DND-41 (cell line): Measurements from ENCODE around the gene GPNMB.

Experiments
- EZH2 ChIP-seq: IDR thresholded peaks from 3 replicates; pipeline ENCODE4 v1.6.1; 2012; ENCODE audit warnings: borderline replicate concordance, low read depth, mild to moderate bottlenecking, moderate library complexity, low read length, inconsistent platforms; ENCODE audit not compliant: severe bottlenecking
- TF ChIP-seq, protein P1 (sequence below): IDR thresholded peaks from 2 replicates; pipeline ENCODE4 v1.5.1; 2012; ENCODE audit warnings: borderline replicate concordance, low read length, moderate library complexity, mild to moderate bottlenecking; ENCODE audit not compliant: poor library complexity, severe bottlenecking; ENCODE audit errors: extremely low read depth

DNA sequence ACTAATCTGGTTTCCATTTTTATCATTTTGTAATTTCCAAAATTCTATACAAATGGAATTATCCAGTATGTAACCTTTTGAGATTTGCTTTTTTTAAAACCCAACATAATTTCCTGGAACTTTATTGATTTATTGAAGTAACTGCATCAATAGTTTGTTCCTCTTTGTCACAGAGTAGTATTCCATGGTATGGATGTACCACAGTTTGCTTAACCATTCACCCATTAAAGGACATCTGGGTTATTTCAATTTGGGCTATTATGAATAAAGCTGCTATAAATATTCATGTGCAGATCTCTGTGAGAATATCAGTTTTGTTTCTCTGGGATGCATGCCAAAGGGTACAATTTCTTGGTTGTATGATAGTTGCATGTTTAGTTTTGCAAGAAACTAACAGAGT lies 2.9 kb downstream of the GPNMB start:
- TF ChIP-seq, protein P1, sequence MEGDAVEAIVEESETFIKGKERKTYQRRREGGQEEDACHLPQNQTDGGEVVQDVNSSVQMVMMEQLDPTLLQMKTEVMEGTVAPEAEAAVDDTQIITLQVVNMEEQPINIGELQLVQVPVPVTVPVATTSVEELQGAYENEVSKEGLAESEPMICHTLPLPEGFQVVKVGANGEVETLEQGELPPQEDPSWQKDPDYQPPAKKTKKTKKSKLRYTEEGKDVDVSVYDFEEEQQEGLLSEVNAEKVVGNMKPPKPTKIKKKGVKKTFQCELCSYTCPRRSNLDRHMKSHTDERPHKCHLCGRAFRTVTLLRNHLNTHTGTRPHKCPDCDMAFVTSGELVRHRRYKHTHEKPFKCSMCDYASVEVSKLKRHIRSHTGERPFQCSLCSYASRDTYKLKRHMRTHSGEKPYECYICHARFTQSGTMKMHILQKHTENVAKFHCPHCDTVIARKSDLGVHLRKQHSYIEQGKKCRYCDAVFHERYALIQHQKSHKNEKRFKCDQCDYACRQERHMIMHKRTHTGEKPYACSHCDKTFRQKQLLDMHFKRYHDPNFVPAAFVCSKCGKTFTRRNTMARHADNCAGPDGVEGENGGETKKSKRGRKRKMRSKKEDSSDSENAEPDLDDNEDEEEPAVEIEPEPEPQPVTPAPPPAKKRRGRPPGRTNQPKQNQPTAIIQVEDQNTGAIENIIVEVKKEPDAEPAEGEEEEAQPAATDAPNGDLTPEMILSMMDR = no peak
- no peak for TF ChIP-seq EZH2
